ENCODE data around the gene NRG2. TPM values are rescaled to one million over a fixed set of nuclear protein-coding genes. Genes with fewer than 3 reads are reported as not detected.

The NRG2 gene
- polyA plus RNA-seq, 2 of the 4 experiments (the other 2 are of a cell fraction), result 1.0 to 1.1 TPM

DNA sequence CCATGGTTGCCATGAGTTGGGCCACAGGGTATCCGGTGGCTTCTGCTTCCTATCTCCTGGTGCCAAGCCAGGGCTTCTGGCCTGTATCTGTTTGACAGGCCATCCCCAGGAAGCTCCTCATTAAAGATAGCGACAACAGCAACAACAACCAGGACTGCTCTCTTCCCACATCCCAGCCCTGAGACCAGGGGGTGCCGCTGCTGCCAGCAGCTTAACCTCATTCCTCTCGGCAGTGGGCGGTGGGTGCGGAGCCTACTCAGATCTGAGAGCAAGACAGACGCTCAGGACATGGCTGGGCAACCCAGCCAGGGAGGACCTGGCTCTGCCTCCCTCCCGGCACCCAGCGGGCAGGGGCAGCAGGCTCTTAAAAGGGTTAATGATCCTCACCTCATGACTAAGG lies 149.2 kb downstream of the NRG2 start:
- ChIA-PET POLR2A (no interaction called here), CTCF (interaction anchor here (0.9 to 7.3 kb wide), 6 partner anchors 9 to 118 kb away, joined by 3 to 31 read pairs (median 5); no protein-coding TSS in a partner anchor)
- no peak overlapping the region for H3K4me3 ChIP-seq
- no peak for ATAC-seq
- H3K4me2 ChIP-seq, result no peak overlapping the region
- TF ChIP-seq RNF2 (IDR thresholded peaks at IDR 0.05; ENCODE audit: borderline replicate concordance, low read depth) (no peak), POLR2A (IDR thresholded peaks at IDR 0.05; ENCODE audit: low read length) (no peak), CHD2 (IDR thresholded peaks at IDR 0.05; ENCODE audit: low read length, partially characterized antibody) (no peak), EHMT2 (IDR thresholded peaks at IDR 0.05; ENCODE audit: low read depth) (no peak)
- TF ChIP-seq, protein P1, sequence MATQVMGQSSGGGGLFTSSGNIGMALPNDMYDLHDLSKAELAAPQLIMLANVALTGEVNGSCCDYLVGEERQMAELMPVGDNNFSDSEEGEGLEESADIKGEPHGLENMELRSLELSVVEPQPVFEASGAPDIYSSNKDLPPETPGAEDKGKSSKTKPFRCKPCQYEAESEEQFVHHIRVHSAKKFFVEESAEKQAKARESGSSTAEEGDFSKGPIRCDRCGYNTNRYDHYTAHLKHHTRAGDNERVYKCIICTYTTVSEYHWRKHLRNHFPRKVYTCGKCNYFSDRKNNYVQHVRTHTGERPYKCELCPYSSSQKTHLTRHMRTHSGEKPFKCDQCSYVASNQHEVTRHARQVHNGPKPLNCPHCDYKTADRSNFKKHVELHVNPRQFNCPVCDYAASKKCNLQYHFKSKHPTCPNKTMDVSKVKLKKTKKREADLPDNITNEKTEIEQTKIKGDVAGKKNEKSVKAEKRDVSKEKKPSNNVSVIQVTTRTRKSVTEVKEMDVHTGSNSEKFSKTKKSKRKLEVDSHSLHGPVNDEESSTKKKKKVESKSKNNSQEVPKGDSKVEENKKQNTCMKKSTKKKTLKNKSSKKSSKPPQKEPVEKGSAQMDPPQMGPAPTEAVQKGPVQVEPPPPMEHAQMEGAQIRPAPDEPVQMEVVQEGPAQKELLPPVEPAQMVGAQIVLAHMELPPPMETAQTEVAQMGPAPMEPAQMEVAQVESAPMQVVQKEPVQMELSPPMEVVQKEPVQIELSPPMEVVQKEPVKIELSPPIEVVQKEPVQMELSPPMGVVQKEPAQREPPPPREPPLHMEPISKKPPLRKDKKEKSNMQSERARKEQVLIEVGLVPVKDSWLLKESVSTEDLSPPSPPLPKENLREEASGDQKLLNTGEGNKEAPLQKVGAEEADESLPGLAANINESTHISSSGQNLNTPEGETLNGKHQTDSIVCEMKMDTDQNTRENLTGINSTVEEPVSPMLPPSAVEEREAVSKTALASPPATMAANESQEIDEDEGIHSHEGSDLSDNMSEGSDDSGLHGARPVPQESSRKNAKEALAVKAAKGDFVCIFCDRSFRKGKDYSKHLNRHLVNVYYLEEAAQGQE (IDR thresholded peaks at IDR 0.05), result no peak
- 61% methylated on average over 9 of the region's 9 CpGs for WGBS (ENCODE audit: missing lambda C conversion rate)
- H3K9me3 ChIP-seq, result no peaks in the 10 kb centered on the region
- no peaks in the 10 kb centered on the region for H3K4me1 ChIP-seq
- no peak for FAIRE-seq
- no peak overlapping the region for H3K27ac ChIP-seq
- DNase-seq (ENCODE audit: low read depth in 1 of 2, low spot score in 1 of 2), result no peak

DNA sequence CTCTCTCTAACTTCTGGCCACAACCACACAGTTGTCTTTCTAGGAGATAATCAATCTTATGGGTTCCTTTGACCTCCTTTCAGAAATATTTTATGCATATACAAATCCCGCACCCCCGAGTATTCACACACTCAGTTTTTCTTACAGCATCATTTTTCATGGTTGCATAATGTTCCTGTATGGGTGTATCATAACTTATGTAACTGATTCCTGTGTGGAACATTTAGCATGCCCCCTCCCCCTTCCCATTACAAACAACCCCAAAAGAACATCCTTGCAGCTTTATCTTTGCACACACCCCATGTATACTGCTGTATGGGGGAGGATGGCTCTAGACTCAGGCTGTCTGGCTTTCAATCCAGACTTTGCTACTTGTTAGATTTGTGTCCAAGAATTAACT lies 153.7 kb downstream of the NRG2 start:
- no peak for ATAC-seq
- TF ChIP-seq EP300 (IDR thresholded peaks at IDR 0.05) (no peak), FOSB (CRISPR knock-in tag; IDR thresholded peaks at IDR 0.05) (no peak), RAD21 (conservative IDR thresholded peaks at IDR 0.05 in 1 of 2, IDR thresholded peaks at IDR 0.05 in 1 of 2) (no peak), HOXB13 (CRISPR knock-in tag; IDR thresholded peaks at IDR 0.05; ENCODE audit: low read depth) (no peak), KDM1A (IDR thresholded peaks at IDR 0.05; ENCODE audit: low read depth) (no peak), TFCP2L1 (CRISPR knock-in tag; IDR thresholded peaks at IDR 0.05) (no peak), POLR2AphosphoS2 (conservative IDR thresholded peaks at IDR 0.05; ENCODE audit: low read length) (no peak), MYC (IDR thresholded peaks at IDR 0.05; ENCODE audit: borderline replicate concordance, low read length) (no peak), RNF2 (IDR thresholded peaks at IDR 0.05; ENCODE audit: borderline replicate concordance, low read depth) (no peak), NR3C1 (IDR thresholded peaks at IDR 0.05) (no peak), ESRRA (IDR thresholded peaks at IDR 0.05; ENCODE audit: borderline replicate concordance, low read length) (no peak)
- TF ChIP-seq, protein P1 (IDR thresholded peaks at IDR 0.05), result no peak
- TF ChIP-seq, protein P2, sequence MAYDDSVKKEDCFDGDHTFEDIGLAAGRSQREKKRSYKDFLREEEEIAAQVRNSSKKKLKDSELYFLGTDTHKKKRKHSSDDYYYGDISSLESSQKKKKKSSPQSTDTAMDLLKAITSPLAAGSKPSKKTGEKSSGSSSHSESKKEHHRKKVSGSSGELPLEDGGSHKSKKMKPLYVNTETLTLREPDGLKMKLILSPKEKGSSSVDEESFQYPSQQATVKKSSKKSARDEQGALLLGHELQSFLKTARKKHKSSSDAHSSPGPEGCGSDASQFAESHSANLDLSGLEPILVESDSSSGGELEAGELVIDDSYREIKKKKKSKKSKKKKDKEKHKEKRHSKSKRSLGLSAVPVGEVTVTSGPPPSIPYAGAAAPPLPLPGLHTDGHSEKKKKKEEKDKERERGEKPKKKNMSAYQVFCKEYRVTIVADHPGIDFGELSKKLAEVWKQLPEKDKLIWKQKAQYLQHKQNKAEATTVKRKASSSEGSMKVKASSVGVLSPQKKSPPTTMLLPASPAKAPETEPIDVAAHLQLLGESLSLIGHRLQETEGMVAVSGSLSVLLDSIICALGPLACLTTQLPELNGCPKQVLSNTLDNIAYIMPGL (CRISPR knock-in tag; IDR thresholded peaks at IDR 0.05; ENCODE audit: borderline replicate concordance), result no peak
- ChIA-PET POLR2A (no interaction called here), CTCF (interaction anchor here (1.3 to 7.3 kb wide), 3 partner anchors 17 to 102 kb away, joined by 3 to 31 read pairs (median 5); no protein-coding TSS in a partner anchor)
- no peak overlapping the region for H3K4me3 ChIP-seq
- FAIRE-seq, result peak; percentile 49
- H3K4me2 ChIP-seq, result no peak overlapping the region
- no peaks in the 10 kb centered on the region for H3K9me3 ChIP-seq
- no peak overlapping the region for H3K27ac ChIP-seq
- WGBS (ENCODE audit: missing lambda C conversion rate), result 72% methylated on average over 2 of the region's 2 CpGs
- DNase-seq (ENCODE audit: low read depth in 1 of 2, low spot score in 1 of 2), result no peak
- no peaks in the 10 kb centered on the region for H3K4me1 ChIP-seq

Measured in A549 (cell line).